ENCODE measurements around the gene KMT5B. TPM values are rescaled to one million over a fixed set of nuclear protein-coding genes. Genes with fewer than 3 reads are reported as not detected.

The KMT5B gene
- total RNA-seq, 1 donor from 2014 or later, result 64.7 TPM

DNA sequence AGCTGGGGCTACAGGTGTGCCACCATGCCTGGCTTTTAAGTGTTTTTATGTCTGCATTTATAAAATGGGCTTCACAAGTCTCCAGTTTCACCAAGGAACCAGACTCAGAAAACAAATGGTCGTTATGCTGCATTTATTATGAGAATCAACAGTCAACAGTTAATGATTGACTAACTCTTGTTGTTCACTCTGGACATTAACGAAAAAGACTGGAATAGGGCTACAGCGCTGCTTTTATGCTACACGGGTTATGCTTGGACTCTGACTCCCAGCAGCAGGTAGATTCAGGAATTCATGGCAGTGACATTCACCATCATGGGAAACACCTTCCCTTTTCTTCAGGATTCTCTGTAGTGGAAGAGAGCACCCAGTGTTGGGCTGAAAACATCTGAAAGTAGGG is 47.5 kb downstream of the KMT5B start:
- H3K36me3 Mint-ChIP-seq, result peaks cover 36% of the 10 kb centered on the region
- H3K4me3 Mint-ChIP-seq, result no peak overlapping the region
- no peaks in the 10 kb centered on the region for H3K9me3 Mint-ChIP-seq
- no peak for DNase-seq (ENCODE audit: low spot score in 2 of 2, unreplicated experiment in 2 of 2)
- TF ChIP-seq, protein P1, sequence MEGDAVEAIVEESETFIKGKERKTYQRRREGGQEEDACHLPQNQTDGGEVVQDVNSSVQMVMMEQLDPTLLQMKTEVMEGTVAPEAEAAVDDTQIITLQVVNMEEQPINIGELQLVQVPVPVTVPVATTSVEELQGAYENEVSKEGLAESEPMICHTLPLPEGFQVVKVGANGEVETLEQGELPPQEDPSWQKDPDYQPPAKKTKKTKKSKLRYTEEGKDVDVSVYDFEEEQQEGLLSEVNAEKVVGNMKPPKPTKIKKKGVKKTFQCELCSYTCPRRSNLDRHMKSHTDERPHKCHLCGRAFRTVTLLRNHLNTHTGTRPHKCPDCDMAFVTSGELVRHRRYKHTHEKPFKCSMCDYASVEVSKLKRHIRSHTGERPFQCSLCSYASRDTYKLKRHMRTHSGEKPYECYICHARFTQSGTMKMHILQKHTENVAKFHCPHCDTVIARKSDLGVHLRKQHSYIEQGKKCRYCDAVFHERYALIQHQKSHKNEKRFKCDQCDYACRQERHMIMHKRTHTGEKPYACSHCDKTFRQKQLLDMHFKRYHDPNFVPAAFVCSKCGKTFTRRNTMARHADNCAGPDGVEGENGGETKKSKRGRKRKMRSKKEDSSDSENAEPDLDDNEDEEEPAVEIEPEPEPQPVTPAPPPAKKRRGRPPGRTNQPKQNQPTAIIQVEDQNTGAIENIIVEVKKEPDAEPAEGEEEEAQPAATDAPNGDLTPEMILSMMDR (IDR thresholded peaks at IDR 0.05; ENCODE audit: unreplicated experiment), result no peak
- H3K27ac Mint-ChIP-seq, result no peak overlapping the region
- H3K27me3 Mint-ChIP-seq (ENCODE audit: low read depth), result no peaks in the 10 kb centered on the region
- no peaks in the 10 kb centered on the region for H3K4me1 Mint-ChIP-seq

DNA sequence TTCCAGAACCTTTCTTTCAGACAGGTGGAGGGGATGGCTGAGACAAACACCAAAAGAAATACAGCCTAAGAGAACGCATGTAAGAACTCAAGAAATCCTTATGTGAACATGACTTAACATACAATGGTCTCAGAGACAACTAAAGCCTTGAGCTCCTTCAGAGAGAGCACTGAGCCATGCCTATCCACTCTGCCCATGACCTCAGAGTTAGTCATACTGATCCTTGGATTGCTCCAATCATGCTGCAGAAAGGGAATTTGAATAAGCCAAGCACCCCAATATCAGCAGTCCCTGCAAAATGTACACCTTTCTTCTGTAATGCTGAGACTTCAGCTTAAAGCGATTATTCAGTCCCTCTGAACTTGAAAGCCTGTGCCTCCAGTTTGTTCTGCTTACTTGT is 48.7 kb downstream of the KMT5B start:
- no peak overlapping the region for H3K4me3 Mint-ChIP-seq
- peaks cover 36% of the 10 kb centered on the region for H3K36me3 Mint-ChIP-seq
- H3K4me1 Mint-ChIP-seq, result peaks cover 4% of the 10 kb centered on the region
- no peak for DNase-seq (ENCODE audit: low spot score in 2 of 2, unreplicated experiment in 2 of 2)
- no peaks in the 10 kb centered on the region for H3K27me3 Mint-ChIP-seq (ENCODE audit: low read depth)
- no peaks in the 10 kb centered on the region for H3K9me3 Mint-ChIP-seq
- TF ChIP-seq, protein P1 (IDR thresholded peaks at IDR 0.05; ENCODE audit: unreplicated experiment), result no peak
- H3K27ac Mint-ChIP-seq, result no peak overlapping the region

DNA sequence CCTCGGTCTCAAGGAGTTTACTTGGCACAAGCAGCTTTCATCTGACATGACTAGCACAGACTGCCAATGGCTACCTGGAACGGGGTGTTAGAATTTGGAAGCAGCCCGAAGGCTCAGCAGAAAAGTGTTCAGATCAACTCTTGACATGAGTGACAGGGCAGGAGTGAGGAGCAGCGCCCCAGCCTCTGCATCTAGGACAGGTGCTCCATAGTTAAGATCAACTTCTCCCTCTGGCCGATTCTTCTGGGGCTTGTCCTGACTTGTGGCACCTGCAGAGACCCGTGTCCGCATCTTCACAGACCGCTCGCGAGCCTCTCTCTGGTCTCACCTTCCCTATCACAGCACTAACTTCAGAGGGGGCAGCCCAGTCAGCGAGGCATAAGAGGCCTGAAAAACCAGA is 49.4 kb downstream of the KMT5B start:
- H3K9me3 Mint-ChIP-seq, result no peaks in the 10 kb centered on the region
- H3K4me3 Mint-ChIP-seq, result no peak overlapping the region
- TF ChIP-seq, protein P1 (IDR thresholded peaks at IDR 0.05; ENCODE audit: unreplicated experiment), result no peak
- peaks cover 36% of the 10 kb centered on the region for H3K36me3 Mint-ChIP-seq
- DNase-seq (ENCODE audit: low spot score in 2 of 2, unreplicated experiment in 2 of 2), result no peak
- H3K27me3 Mint-ChIP-seq (ENCODE audit: low read depth), result no peaks in the 10 kb centered on the region
- H3K27ac Mint-ChIP-seq, result no peak overlapping the region
- peaks cover 4% of the 10 kb centered on the region for H3K4me1 Mint-ChIP-seq

DNA sequence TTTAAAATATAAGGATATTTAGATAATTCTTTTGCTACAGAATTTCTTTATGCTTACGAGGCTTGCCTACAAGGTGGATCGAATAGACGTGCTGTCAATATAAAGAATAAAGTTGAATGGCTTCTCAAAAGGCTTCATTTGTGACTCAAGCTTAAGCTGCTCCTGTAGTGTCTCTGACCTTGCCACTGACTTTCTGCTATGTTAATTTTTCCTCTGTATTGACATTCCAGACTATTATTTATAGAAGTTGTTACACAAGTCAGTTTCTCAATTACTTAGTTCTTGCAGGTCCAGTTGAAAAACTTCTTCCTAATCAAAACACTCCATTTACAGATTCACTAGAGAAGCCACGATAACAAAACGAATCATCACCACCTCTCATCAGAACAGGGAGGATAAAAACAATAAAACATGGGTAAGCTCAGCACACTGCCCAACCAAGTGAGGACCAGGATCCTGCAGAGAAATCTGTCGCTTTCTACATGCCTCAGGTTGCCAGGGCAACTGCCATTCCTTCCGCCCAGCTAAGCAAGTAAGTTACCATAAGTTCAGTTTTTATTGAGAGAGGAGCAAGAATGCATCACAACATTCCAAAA is 52.9 kb downstream of the KMT5B start:
- Mint-ChIP-seq H3K9me3 (no peaks in the 10 kb centered on the region), H3K27ac (no peak overlapping the region), H3K36me3 (peaks cover 40% of the 10 kb centered on the region), H3K4me3 (no peak overlapping the region), H3K27me3 (ENCODE audit: low read depth) (no peaks in the 10 kb centered on the region), H3K4me1 (peaks cover 4% of the 10 kb centered on the region)
- DNase-seq (ENCODE audit: low spot score in 2 of 2, unreplicated experiment in 2 of 2), result no peak
- TF ChIP-seq, protein P1 (IDR thresholded peaks at IDR 0.05; ENCODE audit: unreplicated experiment), result no peak

DNA sequence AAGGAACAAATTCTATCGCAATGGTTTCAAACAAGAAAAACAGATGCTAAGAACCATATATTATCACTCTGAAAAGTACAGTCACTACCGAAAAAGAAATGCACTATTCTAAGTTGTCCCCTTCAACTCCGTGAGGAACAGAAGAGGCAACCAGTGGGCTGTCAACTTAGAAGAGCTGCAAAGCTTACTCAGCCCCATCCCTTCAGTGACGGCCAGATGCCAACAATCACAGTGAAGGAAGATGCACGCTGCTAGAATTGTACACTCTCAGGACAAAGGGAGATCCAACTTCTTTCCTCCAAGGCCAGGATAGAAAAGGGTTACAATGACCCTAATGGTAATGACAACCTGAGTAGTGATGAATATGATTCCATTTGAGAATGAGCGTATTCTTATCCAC is 53.4 kb downstream of the KMT5B start:
- Mint-ChIP-seq H3K36me3 (peaks cover 40% of the 10 kb centered on the region), H3K4me3 (no peak overlapping the region), H3K4me1 (peaks cover 4% of the 10 kb centered on the region), H3K9me3 (no peaks in the 10 kb centered on the region), H3K27ac (no peak overlapping the region), H3K27me3 (ENCODE audit: low read depth) (no peaks in the 10 kb centered on the region)
- DNase-seq (ENCODE audit: low spot score in 2 of 2, unreplicated experiment in 2 of 2), result no peak
- TF ChIP-seq, protein P1 (IDR thresholded peaks at IDR 0.05; ENCODE audit: unreplicated experiment), result no peak

DNA sequence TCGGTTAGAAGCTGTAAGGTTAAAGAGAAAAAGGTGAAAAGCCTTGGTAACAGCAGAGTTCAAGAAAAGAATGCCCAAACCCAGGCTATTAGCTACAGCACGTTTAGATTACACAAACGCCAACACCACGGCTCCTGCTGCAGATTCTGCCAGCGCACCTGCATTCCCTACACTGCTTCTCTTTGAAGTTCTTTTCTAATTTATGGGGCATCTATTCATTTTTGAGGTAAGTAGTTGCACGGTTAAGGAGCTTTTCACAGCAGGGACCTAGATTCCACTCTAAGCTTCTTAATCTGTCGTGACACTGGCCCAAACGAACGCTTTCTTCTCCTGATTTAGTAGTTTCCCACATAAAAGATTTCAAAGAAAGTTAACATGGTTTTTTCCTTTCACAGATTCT is 53.9 kb downstream of the KMT5B start:
- Mint-ChIP-seq H3K4me3 (no peak overlapping the region), H3K27me3 (ENCODE audit: low read depth) (no peaks in the 10 kb centered on the region), H3K4me1 (peaks cover 4% of the 10 kb centered on the region), H3K27ac (no peak overlapping the region), H3K36me3 (peaks cover 40% of the 10 kb centered on the region), H3K9me3 (no peaks in the 10 kb centered on the region)
- TF ChIP-seq, protein P1 (IDR thresholded peaks at IDR 0.05; ENCODE audit: unreplicated experiment), result no peak
- no peak for DNase-seq (ENCODE audit: low spot score in 2 of 2, unreplicated experiment in 2 of 2)

Measured in mesothelial cell of epicardium (in vitro differentiated cells).